ENCODE results near the gene TEX29. TPM values are rescaled to one million over a fixed set of nuclear protein-coding genes. Genes with fewer than 3 reads are reported as not detected.

TEX29 gene
- total RNA-seq, 1 donor from 2014 or later, result not detected

DNA sequence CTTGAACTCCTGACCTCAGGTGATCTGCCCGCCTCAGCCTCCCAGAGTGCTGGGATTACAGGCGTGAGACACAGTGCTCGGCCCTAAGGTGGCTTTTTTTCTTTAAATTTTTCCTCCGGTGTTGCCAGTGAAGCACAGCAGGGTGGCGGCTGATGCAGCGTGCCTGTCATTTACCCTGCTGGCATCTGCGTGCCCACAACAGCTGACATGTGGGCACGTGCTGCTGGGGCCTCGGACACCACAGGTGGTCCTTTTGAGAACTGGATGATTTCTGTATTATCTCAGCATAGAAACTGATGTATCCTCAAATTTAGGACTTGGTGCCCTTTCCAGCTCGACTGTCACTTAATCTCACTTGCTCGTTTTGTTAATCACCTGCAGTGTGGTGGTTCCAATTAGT lies 31.2 kb upstream of the TEX29 start:
- no peak for DNase-seq (ENCODE audit: low read depth)
- H3K4me3 ChIP-seq (ENCODE audit: low read depth, low read length), result no peak overlapping the region
- TF ChIP-seq CTCF (conservative IDR thresholded peaks at IDR 0.05; ENCODE audit: low read depth, low read length), result no peak

DNA sequence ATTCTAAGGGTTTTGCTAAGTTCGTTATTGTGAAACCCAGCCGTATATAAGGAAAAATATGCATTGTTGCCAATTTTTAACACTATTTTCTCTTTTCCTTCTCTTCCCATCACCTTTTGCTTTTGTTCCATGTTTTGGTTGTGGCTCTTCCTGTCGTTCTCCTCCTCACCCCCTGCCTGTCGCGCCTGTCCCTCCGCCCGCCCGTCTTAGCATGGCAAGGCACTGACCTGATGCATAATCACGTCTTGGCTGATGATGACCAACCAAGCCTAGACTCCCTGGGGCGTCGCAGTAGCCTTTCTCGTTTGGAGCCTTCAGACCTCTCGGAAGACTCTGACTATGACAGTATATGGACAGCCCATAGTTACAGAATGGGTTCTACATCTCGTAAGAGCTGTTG lies 28.5 kb upstream of the TEX29 start:
- H3K4me3 ChIP-seq (ENCODE audit: low read depth, low read length), result no peak overlapping the region
- TF ChIP-seq CTCF (conservative IDR thresholded peaks at IDR 0.05; ENCODE audit: low read depth, low read length), result no peak
- no peak for DNase-seq (ENCODE audit: low read depth)

- H3K4me3 ChIP-seq (ENCODE audit: low read depth, low read length), result no peak overlapping the region
- no peak for TF ChIP-seq CTCF (conservative IDR thresholded peaks at IDR 0.05; ENCODE audit: low read depth, low read length)
- no peak for DNase-seq (ENCODE audit: low read depth)
These were observed 27.5 kb upstream of the TEX29 start for GRCh38 chr13:111292710-111293485.

DNA sequence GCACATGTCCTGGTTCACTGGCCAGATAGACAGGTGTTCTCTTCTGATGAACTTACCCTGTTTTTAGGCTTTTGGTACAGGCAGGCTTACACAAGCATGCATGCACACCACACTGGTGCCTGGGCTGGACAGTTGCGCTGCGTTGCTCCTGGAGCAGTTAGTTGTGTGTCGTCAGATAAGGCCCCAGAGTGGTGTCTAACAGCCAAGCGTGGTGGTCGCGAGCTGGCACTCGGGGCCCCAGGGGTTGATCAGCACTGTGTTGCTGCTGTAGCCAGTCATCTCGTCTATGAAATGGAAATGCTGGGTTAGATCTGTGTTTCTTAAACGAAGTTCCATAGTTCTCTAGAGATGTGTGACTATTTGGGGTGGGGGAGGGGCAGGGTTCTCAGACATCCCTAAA lies 24.6 kb upstream of the TEX29 start:
- TF ChIP-seq CTCF (conservative IDR thresholded peaks at IDR 0.05; ENCODE audit: low read depth, low read length), result no peak
- H3K4me3 ChIP-seq (ENCODE audit: low read depth, low read length), result no peak overlapping the region
- DNase-seq (ENCODE audit: low read depth), result no peak

DNA sequence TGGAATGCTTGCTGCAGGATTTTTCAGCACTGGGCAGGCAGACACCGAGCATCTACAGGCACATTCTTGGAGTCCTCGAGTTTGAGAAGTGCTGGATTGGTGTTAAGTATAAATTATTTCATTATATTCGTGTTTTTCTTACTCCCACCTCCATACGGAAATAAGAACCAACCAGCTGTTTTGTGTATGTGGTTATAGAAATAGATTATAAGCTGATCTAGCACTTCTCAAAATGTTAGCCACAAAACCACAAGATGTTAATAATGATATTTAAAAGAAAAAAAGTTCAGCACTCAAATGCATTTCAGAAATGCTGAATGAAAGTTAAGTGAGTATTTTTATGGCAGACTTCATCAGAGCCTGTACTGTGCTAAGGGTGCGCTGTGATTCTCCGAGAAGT lies 24.0 kb upstream of the TEX29 start:
- H3K4me3 ChIP-seq (ENCODE audit: low read depth, low read length), result no peak overlapping the region
- no peak for TF ChIP-seq CTCF (conservative IDR thresholded peaks at IDR 0.05; ENCODE audit: low read depth, low read length)
- no peak for DNase-seq (ENCODE audit: low read depth)

DNA sequence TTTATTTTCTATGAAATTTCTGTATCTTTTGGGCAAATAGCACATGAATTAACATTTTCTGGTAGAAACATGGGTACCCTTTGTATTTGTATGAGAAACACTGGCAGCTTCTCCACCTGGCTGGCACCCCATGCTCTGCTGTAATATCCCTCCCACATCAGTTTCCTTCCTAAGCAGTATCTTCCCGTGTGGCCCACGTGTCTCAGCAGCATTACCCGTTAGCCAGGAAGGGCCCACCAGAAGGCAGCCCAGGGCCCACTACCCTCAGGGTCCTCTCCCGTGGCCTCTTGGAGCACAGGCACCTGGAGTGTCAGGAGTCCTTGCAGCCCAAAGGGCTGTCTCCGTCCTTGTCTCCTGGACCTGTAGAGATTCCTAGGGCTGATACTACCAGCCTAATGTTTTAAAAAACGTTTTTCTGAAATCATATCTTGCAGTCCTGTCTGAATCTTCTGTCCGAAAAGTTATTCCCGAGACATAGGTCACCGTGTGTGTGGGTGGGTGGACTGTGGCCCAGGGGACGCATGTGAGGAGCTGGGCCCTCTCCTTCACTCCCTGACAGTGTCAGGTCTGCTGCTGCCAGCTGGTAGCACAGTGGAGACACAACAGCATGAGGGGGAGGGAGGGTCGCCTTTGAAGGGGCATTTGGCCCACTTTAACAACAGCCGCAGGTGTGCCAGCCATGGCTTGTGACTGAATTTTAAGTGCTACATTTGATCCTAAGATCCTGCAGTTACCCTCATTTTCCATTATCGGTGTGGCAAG lies 22.0 kb upstream of the TEX29 start:
- DNase-seq (ENCODE audit: low read depth), result no peak
- TF ChIP-seq CTCF (conservative IDR thresholded peaks at IDR 0.05; ENCODE audit: low read depth, low read length), result no peak
- H3K4me3 ChIP-seq (ENCODE audit: low read depth, low read length), result no peak overlapping the region
